Esophagus muscularis mucosa (tissue), 3 donors: Measurements from ENCODE around the gene HOXB9.

Experiments
- EP300 ChIP-seq: sonication (generic); formaldehyde crosslinking; IDR thresholded peaks from one replicate; pipeline ENCODE4 v1.6.1; 2017; ENCODE audit warnings: antibody characterized with exemption
- TF ChIP-seq, protein P1 (sequence below), 3 experiments: fragments of 200-600 bp in 2 of 3; fragments of 450-650 bp in 1 of 3; sonication (generic) in 2 of 3; IDR thresholded peaks; one replicate each; pipeline ENCODE4 v1.5.1; 2017 to 2019; ENCODE audit warnings: antibody characterized with exemption in 3 of 3, mild to moderate bottlenecking in 2 of 3, moderate library complexity in 1 of 3

DNA sequence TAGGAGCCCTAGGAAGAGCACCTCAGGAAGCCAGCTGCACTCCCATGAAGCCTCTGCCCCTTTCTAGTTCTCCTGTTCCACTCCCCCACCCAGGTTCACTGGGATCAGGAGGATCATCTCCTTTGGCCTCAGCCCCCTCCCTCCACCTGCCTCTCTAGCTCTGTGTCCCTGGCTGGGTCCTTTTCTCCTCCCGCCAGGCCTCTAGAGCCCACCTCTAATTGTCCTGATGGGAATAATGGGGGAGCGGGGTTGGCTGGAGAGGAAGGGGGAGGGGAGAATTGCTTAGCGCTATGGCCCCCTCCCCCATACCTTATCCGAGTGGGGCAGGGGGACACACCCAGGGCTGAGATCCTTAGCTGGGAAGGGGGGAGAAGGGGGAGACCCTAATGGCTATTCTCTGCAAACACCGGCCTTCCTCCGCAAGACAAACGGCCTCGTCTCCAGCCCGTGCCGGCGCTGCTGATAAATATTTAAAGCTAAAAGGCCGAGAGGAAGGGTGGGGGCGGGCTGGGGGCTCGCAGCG lies 16.3 kb downstream of the HOXB9 start:
- TF ChIP-seq, protein P1, sequence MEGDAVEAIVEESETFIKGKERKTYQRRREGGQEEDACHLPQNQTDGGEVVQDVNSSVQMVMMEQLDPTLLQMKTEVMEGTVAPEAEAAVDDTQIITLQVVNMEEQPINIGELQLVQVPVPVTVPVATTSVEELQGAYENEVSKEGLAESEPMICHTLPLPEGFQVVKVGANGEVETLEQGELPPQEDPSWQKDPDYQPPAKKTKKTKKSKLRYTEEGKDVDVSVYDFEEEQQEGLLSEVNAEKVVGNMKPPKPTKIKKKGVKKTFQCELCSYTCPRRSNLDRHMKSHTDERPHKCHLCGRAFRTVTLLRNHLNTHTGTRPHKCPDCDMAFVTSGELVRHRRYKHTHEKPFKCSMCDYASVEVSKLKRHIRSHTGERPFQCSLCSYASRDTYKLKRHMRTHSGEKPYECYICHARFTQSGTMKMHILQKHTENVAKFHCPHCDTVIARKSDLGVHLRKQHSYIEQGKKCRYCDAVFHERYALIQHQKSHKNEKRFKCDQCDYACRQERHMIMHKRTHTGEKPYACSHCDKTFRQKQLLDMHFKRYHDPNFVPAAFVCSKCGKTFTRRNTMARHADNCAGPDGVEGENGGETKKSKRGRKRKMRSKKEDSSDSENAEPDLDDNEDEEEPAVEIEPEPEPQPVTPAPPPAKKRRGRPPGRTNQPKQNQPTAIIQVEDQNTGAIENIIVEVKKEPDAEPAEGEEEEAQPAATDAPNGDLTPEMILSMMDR (IDR thresholded peaks at IDR 0.05): no peak
- no peak for TF ChIP-seq EP300
